Mucosa of gallbladder (tissue), 1 donor: ENCODE measurements around the gene KRT2. TPM values are rescaled to one million over a fixed set of nuclear protein-coding genes. Genes with fewer than 3 reads are reported as not detected.

Source experiments
- total RNA-seq: library from RNA; stranded (reverse); gene quantifications from one replicate; pipeline ENCODE4 v1.2.1, GENCODE V29; 2021
- donor health status: DM: no; HTN: no; CAD: no.

The KRT2 gene
- total RNA-seq, 1 donor from 2014 or later = not detected

Other genes with a start within 250 kb of the KRT2 start
- gene KRT82, start 245.9 kb downstream of the KRT2 start, total RNA-seq = not detected
- not detected for gene KRT75, start 217.8 kb downstream of the KRT2 start, total RNA-seq
- not detected for gene KRT6B, start 200.1 kb downstream of the KRT2 start, total RNA-seq
- not detected for gene KRT6C, start 178.4 kb downstream of the KRT2 start, total RNA-seq
- not detected for gene KRT6A, start 159.0 kb downstream of the KRT2 start, total RNA-seq
- not detected for gene KRT5, start 131.8 kb downstream of the KRT2 start, total RNA-seq
- gene KRT71, start 99.1 kb downstream of the KRT2 start, total RNA-seq = not detected
- not detected for gene KRT74, start 78.4 kb downstream of the KRT2 start, total RNA-seq
- gene KRT72, start 50.7 kb downstream of the KRT2 start, total RNA-seq = not detected
- gene KRT73, start 33.7 kb downstream of the KRT2 start, total RNA-seq = not detected
- 2.9 TPM for gene KRT1, start 28.2 kb upstream of the KRT2 start, total RNA-seq
- not detected for gene KRT77, start 51.3 kb upstream of the KRT2 start, total RNA-seq
- not detected for gene KRT76, start 125.1 kb upstream of the KRT2 start, total RNA-seq
- not detected for gene KRT3, start 143.9 kb upstream of the KRT2 start, total RNA-seq
- gene KRT4, start 161.9 kb upstream of the KRT2 start, total RNA-seq = not detected
- not detected for gene KRT79, start 182.1 kb upstream of the KRT2 start, total RNA-seq
- gene KRT78, start 196.8 kb upstream of the KRT2 start, total RNA-seq = not detected